ENCODE data around the gene PROC.

The PROC gene

GRCh38 chr2:127418300-127419111 is at the start of gene PROC:
Gene PROC (plus strand): TSS chr2:127418427. CDS start chr2:127419943, 1,516 bp downstream.
- H3K4me3 ChIP-seq (ENCODE audit: low read depth, low read length), result no peak within 1 kb of the TSS
- no peak for TF ChIP-seq CTCF (IDR thresholded peaks at IDR 0.05; ENCODE audit: low read depth, low read length, missing control alignments)
- no peak for DNase-seq (ENCODE audit: low read depth)

- H3K4me3 ChIP-seq (ENCODE audit: low read depth, low read length), result no peak overlapping the region
- TF ChIP-seq CTCF (IDR thresholded peaks at IDR 0.05; ENCODE audit: low read depth, low read length, missing control alignments), result no peak
- DNase-seq (ENCODE audit: low read depth), result no peak
Observed at GRCh38 chr2:127370010-127370409, 48.2 kb upstream of the PROC start.

DNA sequence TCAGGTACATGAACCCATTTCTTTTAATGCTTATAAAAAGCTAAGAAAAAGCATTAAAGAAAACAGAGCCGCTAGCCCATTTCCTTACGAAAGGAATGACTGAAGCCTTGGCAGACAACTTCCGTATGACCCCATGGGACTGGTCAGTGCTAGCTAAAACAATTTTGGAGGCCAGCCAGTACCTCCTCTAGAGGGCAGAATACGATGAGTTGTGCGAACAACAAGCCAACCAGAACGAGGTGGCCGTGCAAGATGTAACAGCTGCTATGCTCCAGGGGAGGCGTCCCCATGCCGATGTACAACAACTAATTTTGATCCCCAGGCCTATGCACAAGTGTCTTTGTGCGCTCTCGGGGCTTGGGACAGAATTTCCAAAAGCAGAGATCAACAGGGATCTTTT is 47.2 kb upstream of the PROC start:
- TF ChIP-seq CTCF (IDR thresholded peaks at IDR 0.05; ENCODE audit: low read depth, low read length, missing control alignments), result no peak
- no peak overlapping the region for H3K4me3 ChIP-seq (ENCODE audit: low read depth, low read length)
- no peak for DNase-seq (ENCODE audit: low read depth)

DNA sequence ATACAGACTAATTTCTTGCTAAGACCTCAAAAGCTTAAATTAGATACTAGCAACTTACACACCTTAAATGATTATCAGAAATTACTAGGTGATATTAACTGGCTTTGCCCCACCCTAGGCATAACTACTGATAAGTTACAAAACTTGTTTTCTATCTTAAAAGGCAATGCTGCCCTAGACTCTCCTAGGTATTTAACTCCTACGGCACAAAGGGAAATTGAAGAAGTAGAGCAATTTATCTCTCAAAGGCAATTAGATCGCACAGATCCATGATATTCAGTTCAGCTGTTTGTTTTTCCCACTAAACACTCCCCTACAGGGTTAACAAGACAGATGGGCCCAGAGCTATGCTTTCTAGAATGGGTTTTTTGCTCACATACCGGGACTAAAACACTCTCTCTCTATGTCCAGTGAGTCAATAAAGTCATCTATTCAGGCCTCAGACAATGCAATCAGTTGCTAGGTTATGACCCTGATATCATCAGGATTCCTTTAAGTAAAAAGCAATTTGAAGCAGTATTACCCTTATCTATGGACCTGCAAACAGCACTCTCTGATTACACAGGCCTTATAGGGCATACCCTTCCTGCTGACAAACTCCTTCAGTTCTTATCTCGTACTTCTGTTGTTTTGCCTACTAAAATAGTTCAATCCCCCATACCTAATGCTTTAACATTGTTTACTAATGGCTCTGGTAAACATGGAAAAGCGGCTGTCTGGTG is 44.7 kb upstream of the PROC start:
- no peak overlapping the region for H3K4me3 ChIP-seq (ENCODE audit: low read depth, low read length)
- no peak for TF ChIP-seq CTCF (IDR thresholded peaks at IDR 0.05; ENCODE audit: low read depth, low read length, missing control alignments)
- no peak for DNase-seq (ENCODE audit: low read depth)

DNA sequence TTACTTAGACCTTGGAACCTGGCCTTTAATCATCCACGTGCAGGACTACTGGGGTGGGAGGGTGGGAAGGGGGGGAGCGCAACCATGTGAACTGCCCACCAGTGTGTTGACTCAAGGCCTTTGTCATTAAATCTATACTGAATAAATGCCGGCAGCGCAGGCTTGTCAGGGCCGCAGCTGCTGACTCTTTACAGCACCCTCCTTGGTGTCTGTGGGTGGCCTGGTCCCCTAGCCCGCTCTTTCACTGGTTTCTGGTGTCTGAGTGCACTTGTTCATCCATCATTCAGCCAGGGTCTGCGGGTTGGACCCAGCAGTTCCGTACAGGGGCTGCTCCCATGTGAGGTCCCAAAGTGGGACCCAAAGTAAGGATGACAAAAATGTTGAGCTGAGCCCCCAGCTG is 42.0 kb upstream of the PROC start:
- H3K4me3 ChIP-seq (ENCODE audit: low read depth, low read length), result no peak overlapping the region
- DNase-seq (ENCODE audit: low read depth), result no peak
- no peak for TF ChIP-seq CTCF (IDR thresholded peaks at IDR 0.05; ENCODE audit: low read depth, low read length, missing control alignments)

DNA sequence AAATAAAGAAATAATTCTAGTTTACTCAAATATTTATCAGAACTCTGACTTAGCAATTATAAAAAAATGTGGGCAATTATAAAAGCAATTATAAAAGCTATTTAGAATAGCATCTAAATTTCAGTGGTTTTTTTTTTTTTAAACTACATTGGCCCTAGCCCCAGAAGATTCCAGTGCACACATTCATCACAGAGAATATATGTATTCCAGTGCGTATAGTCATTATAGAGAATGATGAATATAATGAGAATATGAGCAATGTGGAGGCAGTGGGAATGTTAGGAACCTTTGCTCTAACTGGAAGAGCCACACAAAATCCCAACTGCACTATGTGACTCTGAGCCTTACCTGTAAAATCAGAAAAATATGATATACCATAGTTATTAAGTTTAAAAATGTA is 41.0 kb upstream of the PROC start:
- DNase-seq (ENCODE audit: low read depth), result no peak
- no peak overlapping the region for H3K4me3 ChIP-seq (ENCODE audit: low read depth, low read length)
- no peak for TF ChIP-seq CTCF (IDR thresholded peaks at IDR 0.05; ENCODE audit: low read depth, low read length, missing control alignments)
